GM20000 (cell line): ENCODE data around the gene ZNF23.

Experiments used
- DNase-seq: peaks from one replicate; pipeline ENCODE4 v3.0.0; 2012; ENCODE audit warnings: low spot score
- CTCF ChIP-seq: IDR thresholded peaks from 2 replicates; pipeline ENCODE4 v1.5.1; 2012; ENCODE audit warnings: mild to moderate bottlenecking, control low read depth; ENCODE audit errors: extremely low read depth, missing control alignments

The ZNF23 gene

DNA sequence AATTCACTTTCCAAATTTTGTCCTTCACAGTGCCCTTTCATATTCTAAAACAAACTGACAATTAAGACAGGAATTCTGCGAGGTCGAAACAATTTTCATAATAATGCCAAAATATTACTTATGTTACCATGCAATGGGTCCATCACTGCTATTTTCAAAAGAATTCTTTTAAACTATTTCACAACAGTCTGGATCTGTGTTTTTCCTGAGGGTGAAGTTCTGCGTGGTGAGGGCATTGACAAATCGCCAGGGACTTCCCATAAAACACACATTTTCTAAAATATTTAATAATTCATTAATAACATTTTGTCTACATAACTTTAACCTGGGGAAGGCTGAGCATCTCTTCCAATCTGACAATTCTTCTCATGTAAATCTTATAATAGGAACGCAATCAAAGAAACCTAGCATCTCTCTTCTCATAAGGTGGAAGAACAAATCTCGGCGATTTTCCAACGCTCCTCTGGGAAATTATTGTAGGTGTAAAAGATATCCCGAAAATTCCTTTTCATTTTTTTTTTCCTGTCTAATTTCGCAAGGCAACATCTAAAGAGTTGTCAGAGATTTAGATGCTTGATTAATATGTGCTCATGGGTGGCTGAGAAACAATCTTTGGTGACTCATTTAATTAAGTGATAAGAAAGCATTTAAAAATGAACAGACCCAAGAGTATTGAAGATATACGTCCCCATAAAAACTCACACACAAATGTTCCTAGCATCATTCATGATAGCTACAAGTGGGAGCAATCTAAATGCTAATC, 62.1 kb downstream of the ZNF23 start:
- DNase-seq, result no peak
- no peak for TF ChIP-seq CTCF
